Activated naive CD8-positive, alpha-beta T cell (primary cell): ENCODE data around the gene PDE6C.

Source experiments
- H3K27ac Mint-ChIP-seq: one replicate; pipeline ENCODE4 v1.8.0; 2021; ENCODE audit warnings: mixed read lengths
- H3K27me3 Mint-ChIP-seq: one replicate; pipeline ENCODE4 v1.8.0; 2021; ENCODE audit warnings: mixed read lengths
- H3K36me3 Mint-ChIP-seq: one replicate; pipeline ENCODE4 v1.8.0; 2021; ENCODE audit warnings: mixed read lengths
- H3K4me1 Mint-ChIP-seq: one replicate; pipeline ENCODE4 v1.8.0; 2021; ENCODE audit warnings: low read depth, mixed read lengths
- H3K4me3 Mint-ChIP-seq: one replicate; pipeline ENCODE4 v1.8.0; 2021; ENCODE audit warnings: mild to moderate bottlenecking, mixed read lengths
- H3K9me3 Mint-ChIP-seq: one replicate; pipeline ENCODE4 v1.8.0; 2021; ENCODE audit warnings: low read depth, mixed read lengths

PDE6C gene

GRCh38 chr10:93652857-93653256, 40.5 kb downstream of the PDE6C start:
- Mint-ChIP-seq H3K27ac (no peak overlapping the region), H3K4me1 (no peaks in the 10 kb centered on the region), H3K4me3 (no peak overlapping the region), H3K9me3 (no peaks in the 10 kb centered on the region), H3K36me3 (peaks cover 2% of the 10 kb centered on the region), H3K27me3 (peaks cover 1% of the 10 kb centered on the region)

GRCh38 chr10:93654201-93654600, 41.9 kb downstream of the PDE6C start:
- no peaks in the 10 kb centered on the region for H3K9me3 Mint-ChIP-seq

GRCh38 chr10:93656155-93656554, 43.8 kb downstream of the PDE6C start:
- Mint-ChIP-seq H3K36me3 (peaks cover 8% of the 10 kb centered on the region), H3K27me3 (no peaks in the 10 kb centered on the region), H3K27ac (no peak overlapping the region), H3K4me1 (no peaks in the 10 kb centered on the region), H3K9me3 (no peaks in the 10 kb centered on the region), H3K4me3 (no peak overlapping the region)

More at GRCh38 chr10:93654201-93654600, 41.9 kb downstream of the PDE6C start:
- H3K27ac Mint-ChIP-seq = no peak overlapping the region
- no peak overlapping the region for H3K4me3 Mint-ChIP-seq
- H3K36me3 Mint-ChIP-seq = peaks cover 2% of the 10 kb centered on the region
- peaks cover 1% of the 10 kb centered on the region for H3K27me3 Mint-ChIP-seq
- no peaks in the 10 kb centered on the region for H3K4me1 Mint-ChIP-seq

GRCh38 chr10:93657757-93658156, 45.4 kb downstream of the PDE6C start:
- Mint-ChIP-seq H3K27me3 (no peaks in the 10 kb centered on the region), H3K36me3 (peaks cover 8% of the 10 kb centered on the region), H3K9me3 (no peaks in the 10 kb centered on the region), H3K4me1 (no peaks in the 10 kb centered on the region), H3K4me3 (no peak overlapping the region), H3K27ac (no peak overlapping the region)

GRCh38 chr10:93666030-93666429, 53.7 kb downstream of the PDE6C start:
- Mint-ChIP-seq H3K9me3 (no peaks in the 10 kb centered on the region), H3K4me1 (no peaks in the 10 kb centered on the region), H3K36me3 (peaks cover 5% of the 10 kb centered on the region), H3K27me3 (no peaks in the 10 kb centered on the region), H3K27ac (no peak overlapping the region), H3K4me3 (no peak overlapping the region)

- Mint-ChIP-seq H3K4me3 (no peak overlapping the region), H3K27ac (no peak overlapping the region), H3K27me3 (no peaks in the 10 kb centered on the region), H3K4me1 (no peaks in the 10 kb centered on the region), H3K36me3 (peaks cover 3% of the 10 kb centered on the region), H3K9me3 (no peaks in the 10 kb centered on the region)
Observed at GRCh38 chr10:93667795-93668194, 55.5 kb downstream of the PDE6C start.

GRCh38 chr10:93670372-93670771, 58.0 kb downstream of the PDE6C start:
- H3K27ac Mint-ChIP-seq = no peak overlapping the region
- peaks cover 4% of the 10 kb centered on the region for H3K36me3 Mint-ChIP-seq
- no peaks in the 10 kb centered on the region for H3K4me1 Mint-ChIP-seq
- H3K4me3 Mint-ChIP-seq = no peak overlapping the region
- H3K9me3 Mint-ChIP-seq = no peaks in the 10 kb centered on the region
- H3K27me3 Mint-ChIP-seq = no peaks in the 10 kb centered on the region

GRCh38 chr10:93671042-93671441, 58.7 kb downstream of the PDE6C start:
- Mint-ChIP-seq H3K27ac (no peak overlapping the region), H3K9me3 (no peaks in the 10 kb centered on the region), H3K4me3 (no peak overlapping the region), H3K36me3 (peaks cover 4% of the 10 kb centered on the region), H3K4me1 (no peaks in the 10 kb centered on the region), H3K27me3 (no peaks in the 10 kb centered on the region)

GRCh38 chr10:93672022-93672678, 59.8 kb downstream of the PDE6C start:
- no peaks in the 10 kb centered on the region for H3K27me3 Mint-ChIP-seq
- peaks cover 2% of the 10 kb centered on the region for H3K36me3 Mint-ChIP-seq
- no peak overlapping the region for H3K4me3 Mint-ChIP-seq
- H3K4me1 Mint-ChIP-seq = no peaks in the 10 kb centered on the region
- H3K9me3 Mint-ChIP-seq = no peaks in the 10 kb centered on the region
- no peak overlapping the region for H3K27ac Mint-ChIP-seq

GRCh38 chr10:93672890-93673289, 60.6 kb downstream of the PDE6C start:
- Mint-ChIP-seq H3K9me3 (no peaks in the 10 kb centered on the region), H3K27me3 (no peaks in the 10 kb centered on the region), H3K27ac (no peak overlapping the region), H3K4me3 (no peak overlapping the region), H3K4me1 (no peaks in the 10 kb centered on the region), H3K36me3 (peaks cover 2% of the 10 kb centered on the region)

GRCh38 chr10:93673791-93674190, 61.5 kb downstream of the PDE6C start:
- no peak overlapping the region for H3K4me3 Mint-ChIP-seq
- H3K27me3 Mint-ChIP-seq = no peaks in the 10 kb centered on the region
- no peaks in the 10 kb centered on the region for H3K4me1 Mint-ChIP-seq
- H3K27ac Mint-ChIP-seq = no peak overlapping the region
- H3K36me3 Mint-ChIP-seq = peaks cover 3% of the 10 kb centered on the region
- no peaks in the 10 kb centered on the region for H3K9me3 Mint-ChIP-seq

GRCh38 chr10:93678386-93678785, 66.0 kb downstream of the PDE6C start:
- H3K9me3 Mint-ChIP-seq = no peaks in the 10 kb centered on the region
- peaks cover 3% of the 10 kb centered on the region for H3K36me3 Mint-ChIP-seq
- H3K27ac Mint-ChIP-seq = no peak overlapping the region
- no peak overlapping the region for H3K4me3 Mint-ChIP-seq
- H3K27me3 Mint-ChIP-seq = no peaks in the 10 kb centered on the region
- no peaks in the 10 kb centered on the region for H3K4me1 Mint-ChIP-seq

GRCh38 chr10:93678805-93679587, 66.7 kb downstream of the PDE6C start:
- Mint-ChIP-seq H3K4me1 (no peaks in the 10 kb centered on the region), H3K36me3 (peaks cover 3% of the 10 kb centered on the region), H3K27me3 (no peaks in the 10 kb centered on the region), H3K27ac (no peak overlapping the region), H3K4me3 (no peak overlapping the region), H3K9me3 (no peaks in the 10 kb centered on the region)

GRCh38 chr10:93680412-93681047, 68.2 kb downstream of the PDE6C start:
- H3K36me3 Mint-ChIP-seq = peaks cover 2% of the 10 kb centered on the region
- no peaks in the 10 kb centered on the region for H3K27me3 Mint-ChIP-seq
- no peak overlapping the region for H3K27ac Mint-ChIP-seq
- H3K4me3 Mint-ChIP-seq = no peak overlapping the region
- no peaks in the 10 kb centered on the region for H3K4me1 Mint-ChIP-seq
- no peaks in the 10 kb centered on the region for H3K9me3 Mint-ChIP-seq

- no peaks in the 10 kb centered on the region for H3K9me3 Mint-ChIP-seq
- H3K4me1 Mint-ChIP-seq = no peaks in the 10 kb centered on the region
- peaks cover 5% of the 10 kb centered on the region for H3K36me3 Mint-ChIP-seq
- H3K27ac Mint-ChIP-seq = no peak overlapping the region
- no peaks in the 10 kb centered on the region for H3K27me3 Mint-ChIP-seq
- H3K4me3 Mint-ChIP-seq = no peak overlapping the region
Observed at GRCh38 chr10:93687737-93688136, 75.4 kb downstream of the PDE6C start.
